ENCODE results near the gene FAM131A. TPM values are rescaled to one million over a fixed set of nuclear protein-coding genes. Genes with fewer than 3 reads are reported as not detected.
A peak's percentile ranks its signal among the peaks of the same experiment; 100 is the strongest.

Gene FAM131A
- total and polyA plus RNA-seq, 10 of the 15 experiments (the other 5 are each of a cell fraction or from before 2014, with no cell fraction given): 0.31 to 4.5 (median 1.5) TPM

- TF ChIP-seq ZNF207 (IDR thresholded peaks at IDR 0.05; ENCODE audit: borderline replicate concordance) (no peak), ATF2 (IDR thresholded peaks at IDR 0.05; ENCODE audit: low read length) (no peak; the same call in 1 of the 2 replicates), NFIC (IDR thresholded peaks at IDR 0.05; ENCODE audit: low read depth, low read length) (no peak), ASH2L (IDR thresholded peaks at IDR 0.05; ENCODE audit: borderline replicate concordance, low read depth) (no peak), GATAD2B (conservative IDR thresholded peaks at IDR 0.05; ENCODE audit: low read depth) (no peak), SRF (IDR thresholded peaks at IDR 0.05; ENCODE audit: low read depth in 2 of 2, low read length in 2 of 2) (no peak), JUNB (IDR thresholded peaks at IDR 0.05) (no peak), ZNF217 (IDR thresholded peaks at IDR 0.05) (no peak), TAF1 (IDR thresholded peaks at IDR 0.05; ENCODE audit: borderline replicate concordance, low read depth, low read length) (no peak), REST (IDR thresholded peaks at IDR 0.05; ENCODE audit: low read depth, low read length) (no peak), ZNF24 (IDR thresholded peaks at IDR 0.05) (no peak), TBL1XR1 (IDR thresholded peaks at IDR 0.05; ENCODE audit: low read depth, low read length) (no peak), PKNOX1 (IDR thresholded peaks at IDR 0.05) (no peak), E4F1 (IDR thresholded peaks at IDR 0.05; ENCODE audit: borderline replicate concordance, partially characterized antibody) (no peak), ZNF592 (IDR thresholded peaks at IDR 0.05) (no peak), KDM1A (IDR thresholded peaks at IDR 0.05; ENCODE audit: borderline replicate concordance) (no peak), ATF7 (IDR thresholded peaks at IDR 0.05; ENCODE audit: low read depth) (peak; percentile 73)
These were observed 1.5 kb upstream of the FAM131A start (continued) for GRCh38 chr3:184335661-184336546.
